Heart left ventricle (tissue), 13 donors: ENCODE results near the gene TAF12.

ENCODE experiments used
- POLR2A ChIP-seq, 2 donors: fragments of 450-650 bp; IDR thresholded peaks; one replicate each; pipeline ENCODE4 v1.6.1; 2017; ENCODE audit warnings: antibody characterized with exemption in 2 of 2, mild to moderate bottlenecking in 2 of 2, moderate library complexity in 2 of 2
- TF ChIP-seq, protein P1 (sequence below), 12 donors: fragments of 200-600 bp; sonication (generic) in 4 of 12; IDR thresholded peaks; one replicate each; pipeline versions ENCODE4 v1.5.0 to v1.8.0; 2018 to 2022; ENCODE audit warnings: antibody characterized with exemption in 12 of 12, mild to moderate bottlenecking in 5 of 12
- donor health status: ischemic (EF 13 %, LVEDD 7.1; RV severe dilation, severe dysfunction).
- donor health status: DM: no; HTN: yes; CAD: no.
- donor health status: DM: no; HTN: no; CAD: no.
- donor health status: ischemic (EF 25% LVEDD 6.9; RV normal size, moderate dysfunction).
- donor health status: ischemic (EF 25% LVEDD 5.7; RV mildly dilated, moderate dysfunction).
- donor health status: ischemic (EF 35%, LVEDD 5.7; RV mildly dilated, moderate dysfunction).
- donor health status: nonischemic (EF 11% LVEDD 7.7; RV severe dilation, severe dysfunction).
- donor health status: DM: yes; HTN: yes; CAD: no.
- donor health status: PGD.
- donor health status: ischemic (EF 29% LVEDD 5.4; RV normal size, mild dysfunction).
- donor health status: nonischemic (EF 23%, LVEDD 6.1; RV moderate dilation, normal function).

DNA sequence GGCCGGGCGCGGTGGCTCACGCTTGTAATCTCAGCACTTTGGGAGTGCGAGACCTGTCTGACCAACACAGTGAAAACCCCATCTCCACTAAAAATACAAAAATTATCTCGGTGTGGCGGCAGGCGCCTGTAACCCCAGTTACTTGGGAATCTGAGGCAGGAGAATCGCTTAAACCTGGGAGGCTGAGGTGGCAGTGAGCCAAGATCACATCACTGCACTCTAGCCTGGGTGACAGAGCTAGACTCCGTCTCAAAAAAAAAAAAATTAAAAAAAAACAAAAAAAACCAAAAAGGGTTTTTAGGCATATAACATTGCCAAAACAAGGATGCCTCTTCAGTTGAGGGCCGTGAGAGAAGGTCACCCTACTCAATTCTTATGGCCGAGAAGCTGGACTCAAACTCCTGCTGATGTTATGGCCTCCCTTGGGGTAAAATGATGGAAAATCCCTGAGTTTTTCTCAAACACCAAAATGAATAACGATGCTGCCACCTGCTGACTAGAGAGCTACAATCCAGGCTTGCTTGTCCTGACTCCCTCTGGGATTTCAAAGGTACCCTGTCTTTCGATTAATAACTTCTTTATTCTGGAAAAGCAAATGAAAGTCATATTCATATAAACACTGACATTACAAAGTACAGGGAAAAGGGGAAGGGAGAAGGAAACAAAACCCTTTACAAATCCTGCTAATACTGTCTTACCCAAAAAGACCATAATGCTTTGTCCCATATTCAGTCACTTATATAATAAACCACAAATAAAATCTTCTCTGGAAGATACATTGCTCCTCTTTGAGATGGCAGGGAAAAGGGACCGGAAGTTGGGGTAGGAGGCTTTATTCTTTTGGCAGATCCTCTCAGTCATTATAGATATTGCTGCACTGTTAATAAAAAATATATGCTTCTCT is 40.1 kb downstream of the TAF12 start:
- TF ChIP-seq POLR2A (IDR thresholded peaks at IDR 0.05) = no peak
- TF ChIP-seq, protein P1, sequence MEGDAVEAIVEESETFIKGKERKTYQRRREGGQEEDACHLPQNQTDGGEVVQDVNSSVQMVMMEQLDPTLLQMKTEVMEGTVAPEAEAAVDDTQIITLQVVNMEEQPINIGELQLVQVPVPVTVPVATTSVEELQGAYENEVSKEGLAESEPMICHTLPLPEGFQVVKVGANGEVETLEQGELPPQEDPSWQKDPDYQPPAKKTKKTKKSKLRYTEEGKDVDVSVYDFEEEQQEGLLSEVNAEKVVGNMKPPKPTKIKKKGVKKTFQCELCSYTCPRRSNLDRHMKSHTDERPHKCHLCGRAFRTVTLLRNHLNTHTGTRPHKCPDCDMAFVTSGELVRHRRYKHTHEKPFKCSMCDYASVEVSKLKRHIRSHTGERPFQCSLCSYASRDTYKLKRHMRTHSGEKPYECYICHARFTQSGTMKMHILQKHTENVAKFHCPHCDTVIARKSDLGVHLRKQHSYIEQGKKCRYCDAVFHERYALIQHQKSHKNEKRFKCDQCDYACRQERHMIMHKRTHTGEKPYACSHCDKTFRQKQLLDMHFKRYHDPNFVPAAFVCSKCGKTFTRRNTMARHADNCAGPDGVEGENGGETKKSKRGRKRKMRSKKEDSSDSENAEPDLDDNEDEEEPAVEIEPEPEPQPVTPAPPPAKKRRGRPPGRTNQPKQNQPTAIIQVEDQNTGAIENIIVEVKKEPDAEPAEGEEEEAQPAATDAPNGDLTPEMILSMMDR (IDR thresholded peaks at IDR 0.05) = peak; percentile 44 to 80 (median 62)
